ENCODE measurements around the gene ILDR1.

ILDR1 gene

GRCh38 chr3:122011396-122011795 is 10.7 kb downstream of the ILDR1 start:
- DNase-seq (ENCODE audit: low read depth) = no peak
- H3K4me3 ChIP-seq (ENCODE audit: low read depth, low read length) = no peak overlapping the region
- TF ChIP-seq, protein P1, sequence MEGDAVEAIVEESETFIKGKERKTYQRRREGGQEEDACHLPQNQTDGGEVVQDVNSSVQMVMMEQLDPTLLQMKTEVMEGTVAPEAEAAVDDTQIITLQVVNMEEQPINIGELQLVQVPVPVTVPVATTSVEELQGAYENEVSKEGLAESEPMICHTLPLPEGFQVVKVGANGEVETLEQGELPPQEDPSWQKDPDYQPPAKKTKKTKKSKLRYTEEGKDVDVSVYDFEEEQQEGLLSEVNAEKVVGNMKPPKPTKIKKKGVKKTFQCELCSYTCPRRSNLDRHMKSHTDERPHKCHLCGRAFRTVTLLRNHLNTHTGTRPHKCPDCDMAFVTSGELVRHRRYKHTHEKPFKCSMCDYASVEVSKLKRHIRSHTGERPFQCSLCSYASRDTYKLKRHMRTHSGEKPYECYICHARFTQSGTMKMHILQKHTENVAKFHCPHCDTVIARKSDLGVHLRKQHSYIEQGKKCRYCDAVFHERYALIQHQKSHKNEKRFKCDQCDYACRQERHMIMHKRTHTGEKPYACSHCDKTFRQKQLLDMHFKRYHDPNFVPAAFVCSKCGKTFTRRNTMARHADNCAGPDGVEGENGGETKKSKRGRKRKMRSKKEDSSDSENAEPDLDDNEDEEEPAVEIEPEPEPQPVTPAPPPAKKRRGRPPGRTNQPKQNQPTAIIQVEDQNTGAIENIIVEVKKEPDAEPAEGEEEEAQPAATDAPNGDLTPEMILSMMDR (IDR thresholded peaks at IDR 0.05; ENCODE audit: low read depth, low read length, missing control alignments) = no peak
- in situ Hi-C loops (cut with HindIII; ENCODE audit: low sequenced_read_pairs) = loop anchor here (5.0 kb wide), 1 partner anchor 46 kb away; the partner anchor contains the start of gene CD86

GRCh38 chr3:122010506-122010905 is 11.5 kb downstream of the ILDR1 start:
- in situ Hi-C loops (cut with HindIII; ENCODE audit: low sequenced_read_pairs) = loop anchor here (5.0 kb wide), 1 partner anchor 47 kb away; the partner anchor contains the start of gene CD86
- TF ChIP-seq, protein P1 (IDR thresholded peaks at IDR 0.05; ENCODE audit: low read depth, low read length, missing control alignments) = no peak
- DNase-seq (ENCODE audit: low read depth) = no peak
- H3K4me3 ChIP-seq (ENCODE audit: low read depth, low read length) = no peak overlapping the region

GRCh38 chr3:122008166-122008565 is 13.9 kb downstream of the ILDR1 start:
- DNase-seq (ENCODE audit: low read depth) = no peak
- in situ Hi-C loops (cut with HindIII; ENCODE audit: low sequenced_read_pairs) = no loop called here
- TF ChIP-seq, protein P1 (IDR thresholded peaks at IDR 0.05; ENCODE audit: low read depth, low read length, missing control alignments) = no peak
- H3K4me3 ChIP-seq (ENCODE audit: low read depth, low read length) = no peak overlapping the region

DNA sequence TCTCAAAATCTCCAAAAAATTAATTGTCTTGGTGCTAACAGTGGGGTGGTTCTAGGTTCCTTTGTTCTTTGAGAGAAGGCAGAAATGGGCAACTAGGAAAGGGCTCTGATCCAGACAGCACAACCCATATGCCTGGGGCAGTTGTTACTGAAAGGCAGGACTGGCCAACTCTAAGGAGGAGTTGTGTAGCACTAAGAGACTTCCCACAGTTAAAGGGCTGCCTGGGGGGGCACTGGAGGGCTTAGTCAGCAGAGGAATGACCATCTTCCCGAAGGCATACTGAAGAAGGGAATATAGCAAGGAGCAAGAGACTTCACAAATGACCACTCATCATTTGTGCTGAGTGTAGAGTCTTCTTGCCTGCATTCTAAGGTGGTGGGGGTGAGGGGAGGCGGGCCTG is 15.8 kb downstream of the ILDR1 start:
- H3K4me3 ChIP-seq (ENCODE audit: low read depth, low read length) = no peak overlapping the region
- TF ChIP-seq, protein P1 (IDR thresholded peaks at IDR 0.05; ENCODE audit: low read depth, low read length, missing control alignments) = no peak
- in situ Hi-C loops (cut with HindIII; ENCODE audit: low sequenced_read_pairs) = no loop called here
- no peak for DNase-seq (ENCODE audit: low read depth)

DNA sequence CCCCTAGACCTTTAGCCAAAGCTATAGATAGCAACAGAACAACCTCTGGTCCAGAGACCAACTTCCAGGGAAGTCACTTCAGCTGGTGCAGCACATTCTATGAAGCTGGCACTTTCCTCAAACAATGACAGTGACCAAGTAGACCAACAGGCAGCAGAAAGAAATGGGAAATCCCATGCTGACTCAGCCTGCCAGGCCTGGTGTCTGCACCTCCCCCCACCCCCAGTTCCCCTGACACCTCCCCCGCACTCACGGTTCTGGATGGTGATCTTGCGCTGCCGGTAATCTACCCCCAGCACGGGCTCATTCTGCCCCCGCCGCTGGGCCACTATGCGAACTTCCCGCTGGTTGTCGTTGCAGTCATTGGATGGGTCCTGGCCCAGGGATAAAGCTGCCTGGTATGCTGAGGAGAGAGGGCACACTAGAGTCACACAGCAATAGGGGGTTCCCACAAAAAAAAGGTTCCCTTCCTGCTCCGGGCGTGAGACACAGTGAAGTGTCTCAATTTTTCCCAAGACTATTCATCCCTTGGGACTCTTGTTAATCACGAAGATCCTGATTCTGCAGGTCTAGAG is 17.0 kb downstream of the ILDR1 start:
- DNase-seq (ENCODE audit: low read depth) = no peak
- TF ChIP-seq, protein P1 (IDR thresholded peaks at IDR 0.05; ENCODE audit: low read depth, low read length, missing control alignments) = no peak
- in situ Hi-C loops (cut with HindIII; ENCODE audit: low sequenced_read_pairs) = no loop called here

DNA sequence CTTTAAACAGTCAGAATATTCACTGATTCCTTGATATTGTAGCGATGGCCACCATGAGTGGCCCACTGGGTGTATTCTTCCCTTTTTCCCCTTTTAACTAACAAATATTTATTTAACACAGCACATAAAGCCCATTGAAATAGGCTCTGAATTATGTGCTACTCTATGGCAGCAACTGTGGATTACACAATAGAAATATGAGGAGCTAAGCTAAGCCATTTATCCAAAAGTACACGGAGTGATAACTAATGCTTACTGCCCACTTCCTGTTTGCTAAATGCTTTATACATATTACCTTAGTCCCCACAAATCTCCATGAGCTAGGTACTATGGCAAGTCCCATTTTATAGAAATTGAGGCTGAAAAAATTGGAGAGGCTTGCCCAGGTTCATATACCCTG is 17.9 kb downstream of the ILDR1 start:
- H3K4me3 ChIP-seq (ENCODE audit: low read depth, low read length) = no peak overlapping the region
- TF ChIP-seq, protein P1 (IDR thresholded peaks at IDR 0.05; ENCODE audit: low read depth, low read length, missing control alignments) = no peak
- DNase-seq (ENCODE audit: low read depth) = no peak
- in situ Hi-C loops (cut with HindIII; ENCODE audit: low sequenced_read_pairs) = no loop called here

More for the DNA sequence above, 17.0 kb downstream of the ILDR1 start:
- H3K4me3 ChIP-seq (ENCODE audit: low read depth, low read length) = no peak overlapping the region
